Measurements from ENCODE around the gene INTS1.

The INTS1 gene

GRCh38 chr7:1503816-1504775 lies at the start of gene INTS1:
TSS of gene INTS1 (minus strand) at chr7:1504389. CDS start at chr7:1503960, 429 bp downstream.
- peak; percentile 88 for DNase-seq

DNA sequence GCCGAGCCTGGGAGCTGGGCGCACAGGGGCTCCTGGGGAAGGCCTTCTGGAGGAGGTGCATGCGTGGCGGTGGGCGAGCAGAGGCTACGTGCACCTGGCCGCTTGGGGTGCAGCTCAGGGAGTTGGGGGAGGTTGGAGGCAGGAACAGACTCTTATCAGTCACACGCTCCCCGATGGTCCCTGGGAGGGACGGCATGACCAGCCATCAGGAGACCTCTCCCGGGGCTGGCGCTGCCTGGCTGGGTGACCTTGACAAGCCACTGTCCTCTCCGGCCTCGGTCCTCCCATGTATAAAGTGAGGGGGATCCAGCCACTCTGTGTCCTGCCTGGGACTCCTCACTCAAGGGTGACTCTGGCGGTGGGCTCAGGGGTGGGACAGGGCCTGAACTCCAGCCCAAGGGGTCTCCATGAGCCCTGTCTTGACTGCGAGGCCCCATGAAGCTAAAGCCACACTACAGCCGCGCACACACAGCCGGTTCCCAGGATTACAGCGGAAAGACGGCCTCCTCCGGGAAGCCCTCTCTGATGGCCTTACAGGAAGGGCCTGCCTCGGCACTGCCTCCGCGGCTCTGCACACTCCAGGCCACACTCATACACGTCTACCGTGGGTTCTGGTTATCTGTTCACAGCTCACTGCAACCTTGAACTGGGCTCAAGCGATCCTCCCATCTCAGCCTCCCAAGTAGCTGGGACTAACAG lies 49.5 kb upstream of the INTS1 start:
- DNase-seq: no peak

DNA sequence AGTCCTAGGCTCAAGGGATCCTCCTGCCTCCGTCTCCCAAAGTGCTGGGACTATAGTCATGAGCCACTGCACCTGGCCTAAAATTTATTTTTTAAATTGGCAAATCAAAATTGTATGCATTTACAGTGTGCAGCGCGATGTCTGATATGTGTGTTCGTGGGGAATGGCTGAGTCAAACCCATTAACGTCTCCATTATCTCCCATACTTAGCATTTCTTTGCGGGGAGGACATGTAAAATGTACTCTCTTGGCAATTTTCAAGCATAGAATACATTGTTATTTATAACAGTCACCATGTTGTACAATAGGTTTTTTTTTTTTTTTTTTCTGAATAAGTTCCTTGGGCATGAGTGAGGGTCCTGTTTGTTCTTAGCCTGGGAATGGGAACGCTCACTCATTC lies 48.0 kb upstream of the INTS1 start:
- no peak for DNase-seq

GRCh38 chr7:1550846-1551155 lies 46.6 kb upstream of the INTS1 start:
- no peak for DNase-seq

DNA sequence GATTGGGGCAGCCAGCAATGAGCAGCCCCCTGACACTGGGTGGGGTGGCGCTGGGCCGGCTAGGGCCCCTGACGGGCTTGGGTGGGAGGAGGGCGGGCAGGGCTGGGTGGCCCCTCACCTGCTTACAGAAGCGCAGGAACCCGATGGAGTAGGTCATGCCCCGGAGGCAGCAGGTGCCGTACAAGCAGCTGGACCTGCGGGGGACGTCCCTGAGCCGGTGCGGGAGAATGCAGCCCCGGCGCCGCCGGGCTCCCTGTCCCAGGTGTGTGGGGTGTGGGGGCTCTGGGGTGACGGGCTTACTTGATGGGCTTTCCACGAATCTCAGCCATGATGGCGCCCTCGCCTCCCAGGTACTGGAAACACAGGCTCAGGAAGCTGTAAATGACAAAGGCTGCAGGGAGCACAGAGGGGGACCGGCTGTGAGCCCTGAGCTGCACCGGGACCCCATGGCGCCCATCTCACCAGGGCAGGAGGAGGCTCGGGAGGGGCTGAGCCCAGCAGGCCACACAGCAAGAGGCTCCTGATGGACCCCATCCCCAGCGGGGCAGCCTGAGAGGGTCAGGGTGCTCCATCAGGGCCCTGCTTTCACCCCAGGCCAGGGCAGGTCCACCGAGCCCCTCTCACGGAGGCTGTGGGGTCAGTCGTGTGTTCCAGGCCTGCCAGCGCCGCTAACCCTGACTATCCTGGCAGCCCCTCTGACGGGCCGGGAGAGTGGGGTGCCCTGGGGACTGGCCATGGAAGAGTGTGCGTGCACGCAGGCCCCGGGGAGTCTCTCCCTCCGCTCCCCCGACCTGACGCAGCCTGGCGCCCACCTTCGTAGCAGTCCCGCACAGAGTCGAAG lies 46.0 kb upstream of the INTS1 start:
- no peak for DNase-seq

DNA sequence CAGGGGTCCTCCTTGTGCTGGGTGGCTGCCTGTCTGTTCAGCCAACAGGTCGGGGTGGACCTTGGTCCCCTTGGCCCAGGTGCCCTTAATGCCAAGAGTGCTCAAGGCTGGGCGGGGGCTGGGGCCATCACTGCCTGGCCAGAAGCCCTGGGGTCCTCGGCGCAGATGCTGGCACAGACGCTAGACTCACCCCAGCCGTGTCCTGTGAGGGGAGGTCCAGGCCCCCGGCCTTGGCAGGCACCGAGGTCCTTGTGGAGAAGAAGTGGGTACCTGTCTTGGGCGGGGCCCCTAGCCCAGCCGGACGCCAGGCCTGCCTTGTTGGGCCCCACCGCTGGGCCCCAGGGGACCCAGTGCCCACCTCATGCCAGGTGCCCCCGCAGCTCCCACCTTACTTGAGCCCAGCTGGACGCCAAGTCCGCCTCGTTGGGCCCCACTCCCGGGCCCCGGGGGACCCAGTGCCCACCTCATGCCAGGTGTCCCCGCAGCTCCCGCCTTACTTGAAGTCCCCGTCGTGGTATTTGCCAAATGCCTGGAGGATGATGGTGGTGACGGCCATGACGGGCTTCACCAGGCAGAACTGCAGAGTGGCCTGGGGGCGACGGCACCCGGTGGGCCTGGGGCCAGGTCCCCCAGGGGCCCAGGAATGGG lies 45.3 kb upstream of the INTS1 start:
- no peak for DNase-seq

DNA sequence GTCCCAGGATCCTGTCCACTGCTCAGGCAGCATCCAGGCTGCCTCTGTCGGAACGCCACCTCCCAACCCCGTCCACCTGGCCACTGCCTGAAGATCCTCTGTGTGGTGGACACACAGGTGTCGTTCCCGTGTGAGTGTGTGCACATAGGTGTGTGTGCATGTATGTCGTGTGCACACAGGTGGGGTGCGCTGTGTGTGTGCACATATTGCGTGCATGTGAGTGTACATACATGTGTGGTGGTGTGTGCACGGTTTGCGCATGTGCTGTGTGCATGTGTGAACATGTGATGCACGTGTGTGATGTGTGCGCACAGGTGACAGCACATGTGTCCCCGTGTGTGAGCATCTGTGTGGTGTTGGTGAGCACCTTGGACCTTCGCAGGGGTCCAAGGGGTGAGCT lies 44.8 kb upstream of the INTS1 start:
- no peak for DNase-seq

GRCh38 chr7:1548438-1548831 lies 44.2 kb upstream of the INTS1 start:
- DNase-seq: no peak

DNA sequence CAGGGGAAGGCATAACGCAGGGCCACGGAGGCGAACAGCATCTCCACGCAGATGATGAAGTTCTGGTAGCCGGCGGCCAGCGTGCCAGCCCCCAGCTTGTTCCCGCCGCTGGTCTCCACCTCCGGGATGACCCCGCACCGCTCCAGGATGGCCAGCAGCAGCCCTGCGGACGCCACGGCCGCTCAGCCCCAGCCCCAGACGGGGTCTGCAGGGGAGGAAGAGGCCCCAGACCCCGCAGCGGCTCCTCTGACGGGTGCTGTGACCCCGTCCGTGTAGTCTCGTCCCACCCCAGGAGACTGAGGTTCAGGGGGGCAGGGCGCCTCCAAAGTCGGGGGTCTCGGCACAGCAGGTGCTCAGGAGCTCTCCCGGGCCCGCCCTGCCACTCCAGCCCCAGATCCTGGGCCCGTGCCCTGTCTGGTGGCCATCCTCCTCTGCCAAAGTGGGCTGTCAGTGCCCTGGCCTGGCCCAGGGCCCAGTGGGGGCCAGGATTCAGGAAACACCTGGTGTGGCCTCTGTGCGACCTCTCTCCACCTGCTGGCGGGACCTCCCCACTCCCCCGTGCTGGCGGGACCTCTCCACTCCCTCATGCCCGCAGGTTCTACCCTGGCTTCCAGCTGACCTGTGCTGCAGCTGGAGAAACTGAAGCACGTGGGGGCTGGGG lies 43.7 kb upstream of the INTS1 start:
- DNase-seq: no peak

DNA sequence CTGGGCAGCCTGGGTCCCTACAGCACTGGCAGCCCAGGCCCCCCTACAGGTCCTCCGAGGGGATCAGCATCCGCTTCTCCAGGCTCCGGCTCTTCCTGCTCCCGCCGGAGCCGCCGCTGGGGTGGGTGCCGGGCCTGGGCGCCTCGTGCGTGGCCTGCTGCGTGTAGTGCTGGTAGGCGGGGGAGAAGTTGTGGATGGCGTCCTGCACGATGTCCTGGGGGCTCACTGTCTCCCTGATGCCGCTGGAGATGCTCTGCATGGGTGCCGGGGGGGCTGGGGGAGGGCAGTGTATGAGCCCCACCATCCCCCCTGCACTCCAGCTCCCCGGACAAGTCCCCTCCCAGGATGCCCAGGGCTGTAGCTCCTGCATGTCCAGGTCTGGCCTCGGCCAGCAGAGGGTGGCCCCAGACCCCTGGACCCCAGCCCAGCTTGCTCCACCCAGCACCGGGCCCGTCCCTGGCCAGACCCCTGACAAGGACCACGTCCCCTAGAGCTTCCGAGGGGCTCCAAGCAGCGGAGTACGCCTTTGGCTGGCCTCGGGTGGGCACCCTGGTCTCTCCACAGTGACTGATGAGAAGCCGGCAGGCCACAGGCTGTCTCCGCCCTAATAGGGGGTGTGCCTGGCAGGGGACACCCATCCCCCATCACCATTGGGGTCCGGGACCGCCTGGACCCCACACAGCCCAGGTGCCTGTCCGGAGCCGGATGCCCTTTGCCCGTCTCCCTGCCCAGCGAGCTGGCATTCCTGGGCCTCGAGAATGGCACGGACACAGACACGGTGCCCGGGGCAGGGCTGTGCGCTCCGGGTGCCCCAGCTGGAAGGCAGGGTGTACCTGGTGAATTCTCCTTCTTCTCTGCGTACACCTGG lies 43.0 kb upstream of the INTS1 start:
- no peak for DNase-seq

DNA sequence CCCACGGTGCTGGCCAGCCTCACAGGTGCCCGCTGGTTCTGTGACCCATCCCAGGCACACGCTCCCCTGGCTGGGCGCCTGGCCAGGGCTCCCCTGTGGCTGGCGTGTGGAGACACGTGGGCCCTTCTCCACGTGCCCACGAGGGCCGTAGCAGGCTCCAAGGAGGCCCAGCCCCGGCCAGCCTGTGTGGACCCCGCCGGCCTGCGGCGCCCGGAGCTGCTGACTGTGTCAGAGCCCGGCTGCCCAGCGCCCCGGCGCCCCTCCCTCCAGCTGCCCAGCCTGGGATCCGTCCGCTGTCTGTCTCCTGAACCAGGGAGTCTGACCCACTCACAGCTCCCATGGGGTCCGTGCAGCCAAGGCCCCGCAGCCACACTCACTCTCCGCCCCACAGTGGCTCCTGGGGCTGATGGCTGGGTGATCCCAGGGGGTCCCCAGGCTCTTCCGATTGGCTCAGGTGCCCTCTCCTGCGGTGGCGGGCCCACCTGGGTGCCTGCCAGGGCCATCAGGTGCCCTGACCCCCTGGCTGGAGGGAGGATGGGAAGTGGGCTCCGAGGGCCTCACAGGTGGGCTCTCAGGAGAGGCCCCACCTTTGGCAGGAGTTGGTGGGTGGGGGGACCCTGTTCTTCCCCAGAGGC lies 42.2 kb upstream of the INTS1 start:
- no peak for DNase-seq

GRCh38 chr7:1545417-1546246 lies 41.4 kb upstream of the INTS1 start:
- DNase-seq: no peak

DNA sequence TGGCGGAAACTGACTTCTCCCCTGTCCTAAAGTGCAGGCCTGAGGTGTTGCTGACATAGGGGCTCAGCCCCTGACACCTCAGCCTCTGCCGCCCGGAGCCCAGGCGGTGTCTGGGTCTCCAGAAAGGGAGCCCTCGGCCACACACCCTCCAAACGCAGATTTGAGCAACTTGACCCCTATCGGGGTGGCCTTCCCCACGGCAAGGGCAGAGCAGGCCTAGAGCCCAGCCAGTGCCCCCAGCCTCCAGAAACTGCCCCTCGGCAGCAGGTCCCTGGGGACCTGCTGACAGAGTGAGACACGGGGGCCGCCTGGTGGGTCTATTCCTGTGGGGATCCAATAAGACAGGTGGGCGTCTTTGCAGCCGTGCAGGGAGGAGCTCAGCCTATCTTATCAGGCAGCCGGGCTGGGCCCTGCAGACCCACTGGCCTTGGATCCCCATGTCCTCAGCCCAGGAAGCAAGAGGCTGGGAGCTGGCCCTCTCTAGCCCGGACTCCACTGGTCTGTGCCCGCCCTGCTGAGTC lies 40.8 kb upstream of the INTS1 start:
- DNase-seq: no peak

GRCh38 chr7:1544178-1544895 lies 40.1 kb upstream of the INTS1 start:
- no peak for DNase-seq

- no peak for DNase-seq
Measured at GRCh38 chr7:1543826-1544177, 39.6 kb upstream of the INTS1 start.

DNA sequence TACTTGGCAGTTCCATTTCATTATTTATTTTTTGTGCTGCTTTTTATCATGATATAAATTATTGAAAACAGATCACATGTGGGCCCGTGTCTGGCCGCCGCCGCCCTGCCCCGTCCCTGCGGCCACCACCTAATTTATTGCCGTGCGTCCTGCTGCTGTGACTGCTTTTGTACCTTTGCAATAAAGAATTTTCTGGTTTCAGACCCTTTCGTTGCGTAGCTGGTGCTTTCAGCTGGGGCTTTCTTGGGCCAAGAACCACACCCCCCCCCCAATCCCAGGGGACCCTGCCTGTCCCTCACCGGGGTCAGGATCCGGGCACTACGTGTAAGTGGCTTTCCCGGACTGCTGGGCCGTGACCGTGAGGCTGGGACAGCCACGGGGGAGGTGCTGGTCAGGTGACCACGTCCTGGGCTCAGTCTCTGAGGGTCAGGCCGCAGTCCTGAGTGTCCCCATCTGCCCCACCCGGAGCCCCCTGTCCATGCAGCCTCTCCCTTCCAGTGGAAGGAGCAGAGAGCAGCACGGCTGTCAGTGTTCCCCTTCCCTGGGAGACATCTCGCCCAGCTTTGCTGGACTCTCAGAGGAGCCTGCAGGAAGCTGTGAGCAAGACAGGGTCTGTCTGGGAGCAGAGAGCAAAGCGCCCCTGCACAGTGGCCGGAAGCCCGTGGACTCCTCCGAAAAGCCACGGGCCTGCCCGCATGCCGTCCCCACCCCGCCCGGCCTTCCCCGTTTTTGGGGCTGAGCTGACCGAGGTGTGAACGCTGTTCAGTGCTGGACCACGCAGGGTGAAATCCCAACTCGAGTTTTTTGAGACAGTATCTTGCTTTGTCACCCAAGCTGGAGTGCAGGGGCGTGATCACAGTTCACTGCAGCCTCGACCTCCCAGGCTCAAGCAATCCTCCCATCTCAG lies 38.9 kb upstream of the INTS1 start:
- DNase-seq: no peak

GRCh38 chr7:1542329-1542728 lies 38.1 kb upstream of the INTS1 start:
- no peak for DNase-seq

Data from activated T-cell treated with anti-CD3 and anti-CD28 coated beads, Interleukin-2, amount 50 U/mL, for 1 hour (primary cell).